ENCODE results near the gene ARGLU1. TPM values are rescaled to one million over a fixed set of nuclear protein-coding genes. Genes with fewer than 3 reads are reported as not detected.

Gene ARGLU1
- total and polyA plus RNA-seq, 5 experiments from 2014 or later = 37.0 to 294 (median 46.3) TPM

DNA sequence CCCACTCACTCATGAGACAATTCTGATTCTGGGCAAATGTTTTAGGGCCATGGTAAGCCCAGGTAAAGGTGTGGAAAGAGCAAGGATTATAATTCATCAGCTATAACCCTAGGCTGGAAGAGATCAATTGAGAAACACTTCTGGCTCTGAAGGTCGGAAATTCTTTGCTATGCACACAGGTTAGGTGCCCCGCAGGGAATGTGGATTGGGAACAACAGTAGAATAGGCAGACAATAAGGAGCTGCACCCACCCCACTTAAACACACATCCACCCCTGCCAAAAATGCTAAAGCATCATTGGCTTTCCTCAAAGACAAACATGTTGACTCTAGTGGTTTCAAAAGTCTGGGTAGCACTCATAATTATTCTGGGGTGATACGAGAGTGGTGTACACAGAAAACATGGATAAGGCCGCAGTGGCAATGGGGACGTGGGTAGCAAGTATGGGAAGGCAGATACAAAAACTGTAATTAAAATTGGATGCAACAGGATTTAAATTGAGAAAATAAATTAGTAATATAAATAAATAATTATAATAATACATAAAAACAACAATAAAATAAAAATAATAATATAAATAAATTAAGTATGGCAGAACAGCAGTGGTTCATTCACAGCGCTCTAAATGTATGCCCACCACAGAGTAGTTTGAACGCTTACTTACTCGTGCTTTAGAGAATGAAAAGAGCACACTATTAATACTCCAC is 41.0 kb downstream of the ARGLU1 start:
- no peak for ATAC-seq
- Mint-ChIP-seq H3K4me1 (no peaks in the 10 kb centered on the region), H3K9me3 (no peaks in the 10 kb centered on the region), H3K36me3 (no peaks in the 10 kb centered on the region), H3K27me3 (peaks cover 26 to 84% (median 54%) of the 10 kb centered on the region in 5 donors), H3K27ac (no peak overlapping the region), H3K4me3 (no peak overlapping the region)
- DNase-seq = no peak
- POLR2A ChIA-PET = no interaction called here

DNA sequence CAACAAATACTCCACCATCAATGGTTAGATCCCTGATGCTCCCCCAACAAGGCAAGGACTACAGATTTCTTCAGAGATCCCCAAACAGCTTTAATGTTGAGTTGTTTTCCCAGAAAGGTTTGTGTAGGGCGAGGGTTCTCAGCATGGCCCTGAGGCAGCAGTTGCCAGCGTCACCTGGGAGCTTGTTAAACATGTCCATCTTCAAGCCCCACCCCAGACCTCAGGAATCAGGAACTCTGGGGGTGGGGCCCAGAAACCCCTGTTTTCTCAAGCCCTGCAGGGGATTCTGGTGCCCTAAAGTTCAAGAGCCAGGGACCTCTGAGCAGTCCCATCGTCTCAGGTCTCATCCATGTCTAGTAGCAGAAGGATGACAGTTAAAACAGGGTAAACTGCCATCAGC is 42.1 kb downstream of the ARGLU1 start:
- H3K36me3 Mint-ChIP-seq = no peaks in the 10 kb centered on the region
- POLR2A ChIA-PET = no interaction called here
- no peak for ATAC-seq
- H3K27ac Mint-ChIP-seq = no peak overlapping the region
- H3K9me3 Mint-ChIP-seq = no peaks in the 10 kb centered on the region
- no peak overlapping the region for H3K4me3 Mint-ChIP-seq
- H3K27me3 Mint-ChIP-seq = peaks cover 24 to 78% (median 50%) of the 10 kb centered on the region in 5 donors
- no peak for DNase-seq
- H3K4me1 Mint-ChIP-seq = no peaks in the 10 kb centered on the region

- H3K4me1 Mint-ChIP-seq = no peaks in the 10 kb centered on the region
- no peak overlapping the region for H3K27ac Mint-ChIP-seq
- H3K36me3 Mint-ChIP-seq = no peaks in the 10 kb centered on the region
- POLR2A ChIA-PET = no interaction called here
- ATAC-seq = no peak
- no peak for DNase-seq
- no peak overlapping the region for H3K4me3 Mint-ChIP-seq
- H3K9me3 Mint-ChIP-seq = no peaks in the 10 kb centered on the region
- H3K27me3 Mint-ChIP-seq = peaks cover 13 to 61% (median 41%) of the 10 kb centered on the region in 5 donors
These were observed 43.8 kb downstream of the ARGLU1 start for GRCh38 chr13:106524108-106524507.

DNA sequence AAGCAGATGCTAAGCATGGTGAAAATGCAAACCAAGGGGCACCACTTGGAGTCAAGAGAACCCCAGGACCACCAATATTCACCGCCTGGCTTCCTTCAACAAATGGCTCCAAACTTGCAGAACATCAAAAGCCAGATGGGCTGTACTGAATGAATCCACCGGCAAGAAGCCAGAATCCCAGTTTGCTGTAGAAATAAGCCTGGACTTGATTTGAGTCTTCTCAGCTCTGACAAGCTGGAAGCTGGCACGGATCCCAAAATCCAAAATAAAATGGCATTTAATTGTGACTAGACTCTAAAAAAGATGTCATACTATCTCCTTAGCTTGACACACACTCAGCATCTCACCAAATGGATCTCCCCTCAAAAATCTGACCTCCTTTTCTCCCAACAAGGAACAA is 44.4 kb downstream of the ARGLU1 start:
- Mint-ChIP-seq H3K27me3 (peaks cover 16 to 55% (median 40%) of the 10 kb centered on the region in 5 donors), H3K36me3 (no peaks in the 10 kb centered on the region), H3K4me3 (no peak overlapping the region), H3K4me1 (no peaks in the 10 kb centered on the region), H3K27ac (no peak overlapping the region), H3K9me3 (no peaks in the 10 kb centered on the region)
- DNase-seq = no peak
- POLR2A ChIA-PET = no interaction called here
- no peak for ATAC-seq

- Mint-ChIP-seq H3K4me1 (no peaks in the 10 kb centered on the region), H3K27me3 (peaks cover 13 to 50% (median 36%) of the 10 kb centered on the region in 5 donors), H3K9me3 (no peaks in the 10 kb centered on the region), H3K4me3 (no peak overlapping the region), H3K36me3 (no peaks in the 10 kb centered on the region), H3K27ac (no peak overlapping the region)
- POLR2A ChIA-PET = no interaction called here
- ATAC-seq (no peak), DNase-seq (no peak)
These were observed 44.9 kb downstream of the ARGLU1 start for GRCh38 chr13:106522898-106523525.

GRCh38 chr13:106522112-106522705 is 45.7 kb downstream of the ARGLU1 start:
- DNase-seq = no peak
- H3K4me1 Mint-ChIP-seq = no peaks in the 10 kb centered on the region
- H3K4me3 Mint-ChIP-seq = no peak overlapping the region
- no peak for ATAC-seq
- POLR2A ChIA-PET = no interaction called here
- H3K36me3 Mint-ChIP-seq = no peaks in the 10 kb centered on the region
- no peak overlapping the region for H3K27ac Mint-ChIP-seq
- H3K9me3 Mint-ChIP-seq = no peaks in the 10 kb centered on the region
- H3K27me3 Mint-ChIP-seq = peaks cover 14 to 50% (median 29%) of the 10 kb centered on the region in 5 donors

- DNase-seq (no peak), ATAC-seq (no peak)
- H3K9me3 Mint-ChIP-seq = no peaks in the 10 kb centered on the region
- POLR2A ChIA-PET = no interaction called here
- no peaks in the 10 kb centered on the region for H3K4me1 Mint-ChIP-seq
- no peaks in the 10 kb centered on the region for H3K36me3 Mint-ChIP-seq
- peaks cover 12 to 50% (median 22%) of the 10 kb centered on the region in 5 donors for H3K27me3 Mint-ChIP-seq
- no peak overlapping the region for H3K4me3 Mint-ChIP-seq
- no peak overlapping the region for H3K27ac Mint-ChIP-seq
These were observed 46.7 kb downstream of the ARGLU1 start for GRCh38 chr13:106521095-106521799.

- Mint-ChIP-seq H3K27me3 (peaks cover 9 to 47% (median 21%) of the 10 kb centered on the region in 5 donors), H3K36me3 (no peaks in the 10 kb centered on the region), H3K27ac (no peak overlapping the region), H3K4me1 (no peaks in the 10 kb centered on the region), H3K9me3 (no peaks in the 10 kb centered on the region), H3K4me3 (no peak overlapping the region)
- DNase-seq (no peak), ATAC-seq (no peak)
- POLR2A ChIA-PET = no interaction called here
These were observed 47.5 kb downstream of the ARGLU1 start for GRCh38 chr13:106520251-106521054.

DNA sequence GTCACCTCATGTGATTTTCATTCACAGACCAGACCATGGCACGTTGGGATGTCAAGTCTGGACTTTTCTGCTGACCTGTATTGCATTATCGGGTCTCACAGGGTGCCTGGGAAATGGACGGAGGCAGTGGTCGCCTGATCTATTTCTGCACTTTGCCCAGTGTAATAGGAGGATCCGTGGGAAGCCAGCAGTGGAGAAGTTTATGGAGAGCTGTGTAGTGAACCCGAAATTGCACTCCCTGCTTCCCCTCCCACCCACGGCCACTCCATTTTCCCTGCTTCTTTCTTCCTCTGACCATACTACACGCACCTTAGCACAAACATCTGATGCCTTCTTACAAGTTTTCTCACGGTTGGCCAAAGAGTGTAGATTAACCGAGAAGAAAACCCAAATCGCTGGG is 49.4 kb downstream of the ARGLU1 start:
- Mint-ChIP-seq H3K36me3 (no peaks in the 10 kb centered on the region), H3K9me3 (no peaks in the 10 kb centered on the region), H3K27me3 (peaks cover 13 to 57% (median 27%) of the 10 kb centered on the region in 5 donors), H3K27ac (no peak overlapping the region), H3K4me1 (no peaks in the 10 kb centered on the region), H3K4me3 (no peak overlapping the region)
- ATAC-seq = no peak
- POLR2A ChIA-PET = no interaction called here
- no peak for DNase-seq

GRCh38 chr13:106517109-106517847 is 50.7 kb downstream of the ARGLU1 start:
- peaks cover 11 to 51% (median 25%) of the 10 kb centered on the region in 5 donors for H3K27me3 Mint-ChIP-seq
- no peaks in the 10 kb centered on the region for H3K36me3 Mint-ChIP-seq
- ATAC-seq (no peak), DNase-seq (no peak)
- H3K4me3 Mint-ChIP-seq = no peak overlapping the region
- H3K4me1 Mint-ChIP-seq = no peaks in the 10 kb centered on the region
- POLR2A ChIA-PET = no interaction called here
- H3K27ac Mint-ChIP-seq = no peak overlapping the region
- H3K9me3 Mint-ChIP-seq = no peaks in the 10 kb centered on the region

DNA sequence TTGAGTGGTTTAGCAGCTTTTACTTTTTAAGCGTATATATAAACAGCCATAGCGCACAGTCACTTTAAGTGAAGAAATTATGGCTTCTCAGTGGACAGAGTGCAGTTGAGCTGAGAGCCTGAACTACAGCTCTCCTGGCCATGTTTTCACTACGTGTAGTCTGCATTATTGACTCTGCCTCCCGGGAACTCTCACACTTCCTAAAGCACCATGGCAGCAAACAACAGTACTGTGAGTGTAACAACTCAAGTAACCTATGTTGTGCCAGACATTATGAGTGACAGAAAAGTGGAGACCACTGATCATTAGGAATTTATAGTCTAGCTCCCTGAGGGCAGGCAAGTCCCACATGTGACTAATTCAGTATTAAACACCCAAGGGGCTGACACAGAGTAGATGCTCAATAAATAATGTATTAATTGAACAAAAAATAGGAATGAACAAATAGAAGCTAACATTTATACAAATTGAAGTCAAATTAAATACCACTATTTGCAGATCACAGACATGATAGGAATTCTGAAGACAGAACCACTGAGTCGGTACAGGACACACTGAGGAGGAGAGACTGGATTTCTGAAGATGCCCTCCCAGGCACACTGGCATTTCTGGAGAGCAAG is 52.2 kb downstream of the ARGLU1 start:
- H3K36me3 Mint-ChIP-seq = no peaks in the 10 kb centered on the region
- ATAC-seq = no peak
- DNase-seq = no peak
- no peak overlapping the region for H3K27ac Mint-ChIP-seq
- H3K9me3 Mint-ChIP-seq = no peaks in the 10 kb centered on the region
- peaks cover 11 to 52% (median 27%) of the 10 kb centered on the region in 5 donors for H3K27me3 Mint-ChIP-seq
- POLR2A ChIA-PET = no interaction called here
- H3K4me1 Mint-ChIP-seq = no peaks in the 10 kb centered on the region
- H3K4me3 Mint-ChIP-seq = no peak overlapping the region
